Amniotic epithelial cell (primary cell): ENCODE data around the gene PRR35.

Experiments used
- DNase-seq: peaks from one replicate; pipeline ENCODE4 v3.0.0-alpha.2; 2010; ENCODE audit warnings: low read depth

Gene PRR35

DNA sequence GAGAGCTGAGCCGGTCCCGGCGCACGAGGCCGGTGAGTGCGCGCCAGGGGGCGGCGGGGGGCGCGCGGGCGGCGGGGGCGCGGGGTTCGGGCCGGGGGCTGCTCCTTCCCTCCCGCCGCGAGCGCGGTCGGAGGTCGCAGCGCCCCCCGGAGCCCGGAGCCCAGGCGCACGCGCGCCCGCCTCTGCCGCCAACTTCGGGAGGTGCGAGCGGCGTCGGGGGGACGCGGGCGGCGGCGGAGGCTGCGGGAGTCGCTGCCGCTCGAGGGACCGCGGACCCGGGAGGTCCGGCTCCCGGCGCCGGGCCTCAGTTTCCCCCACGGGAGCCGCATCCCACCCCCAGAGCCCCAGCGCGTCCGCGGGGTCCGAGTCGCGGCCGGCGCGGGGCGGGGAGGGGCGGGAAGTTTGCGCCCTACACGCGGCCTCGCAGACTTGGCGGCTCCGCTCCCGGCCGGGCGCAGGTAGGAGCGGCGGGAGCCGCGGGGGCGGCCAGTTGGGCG lies at the start of gene PRR35:
Gene PRR35, plus strand, starts transcription at position 191 of the 497 bp plus-strand sequence. CDS start 2,901 bp downstream, outside the sequence.
- no peak for DNase-seq

- no peak for DNase-seq
Observed at GRCh38 chr16:512802-513201, 47.4 kb upstream of the PRR35 start.

GRCh38 chr16:513950-514349 lies 46.2 kb upstream of the PRR35 start:
- DNase-seq = no peak

GRCh38 chr16:515175-515938 lies 44.8 kb upstream of the PRR35 start:
- DNase-seq = no peak

DNA sequence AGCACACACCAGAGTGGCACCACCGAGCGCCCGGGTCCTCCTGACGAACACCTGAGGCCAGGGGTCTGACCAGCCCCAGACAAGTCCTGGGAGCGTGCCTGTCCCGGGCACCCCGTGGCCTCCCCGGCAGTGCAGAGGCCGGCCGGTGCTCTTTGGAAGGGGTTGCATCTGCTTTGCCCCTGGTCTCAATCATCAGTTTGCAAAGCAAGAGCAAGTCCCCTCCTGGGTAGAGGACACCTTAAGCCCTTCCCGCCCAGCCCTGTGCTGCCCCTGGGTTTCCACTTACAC lies 44.3 kb upstream of the PRR35 start:
- DNase-seq = no peak

GRCh38 chr16:516301-516700 lies 43.9 kb upstream of the PRR35 start:
- DNase-seq = no peak

- DNase-seq = no peak
Observed at GRCh38 chr16:518858-519257, 41.3 kb upstream of the PRR35 start.

DNA sequence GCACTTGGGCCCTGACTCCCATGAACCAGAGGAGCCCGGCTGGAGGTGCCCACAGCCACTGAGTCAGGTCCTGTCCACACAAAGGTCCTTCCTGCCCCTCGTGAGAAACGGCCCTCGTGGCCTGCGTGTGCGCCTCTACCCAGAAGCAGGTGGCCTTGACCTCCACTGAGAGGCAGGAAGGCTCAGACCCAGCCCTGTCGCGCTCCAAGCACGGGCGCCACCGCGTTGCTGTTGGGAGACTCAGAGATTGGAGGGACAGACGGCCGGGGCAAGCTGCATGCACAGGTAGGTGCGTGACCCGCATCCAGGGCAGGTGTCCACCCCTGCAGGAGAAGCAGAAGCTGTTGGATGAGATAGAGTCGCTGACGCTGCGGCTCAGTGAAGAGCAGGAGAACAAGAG lies 40.8 kb upstream of the PRR35 start:
- no peak for DNase-seq

- DNase-seq = no peak
Observed at GRCh38 chr16:519841-520687, 40.1 kb upstream of the PRR35 start.

GRCh38 chr16:520847-521246 lies 39.3 kb upstream of the PRR35 start:
- DNase-seq = no peak

DNA sequence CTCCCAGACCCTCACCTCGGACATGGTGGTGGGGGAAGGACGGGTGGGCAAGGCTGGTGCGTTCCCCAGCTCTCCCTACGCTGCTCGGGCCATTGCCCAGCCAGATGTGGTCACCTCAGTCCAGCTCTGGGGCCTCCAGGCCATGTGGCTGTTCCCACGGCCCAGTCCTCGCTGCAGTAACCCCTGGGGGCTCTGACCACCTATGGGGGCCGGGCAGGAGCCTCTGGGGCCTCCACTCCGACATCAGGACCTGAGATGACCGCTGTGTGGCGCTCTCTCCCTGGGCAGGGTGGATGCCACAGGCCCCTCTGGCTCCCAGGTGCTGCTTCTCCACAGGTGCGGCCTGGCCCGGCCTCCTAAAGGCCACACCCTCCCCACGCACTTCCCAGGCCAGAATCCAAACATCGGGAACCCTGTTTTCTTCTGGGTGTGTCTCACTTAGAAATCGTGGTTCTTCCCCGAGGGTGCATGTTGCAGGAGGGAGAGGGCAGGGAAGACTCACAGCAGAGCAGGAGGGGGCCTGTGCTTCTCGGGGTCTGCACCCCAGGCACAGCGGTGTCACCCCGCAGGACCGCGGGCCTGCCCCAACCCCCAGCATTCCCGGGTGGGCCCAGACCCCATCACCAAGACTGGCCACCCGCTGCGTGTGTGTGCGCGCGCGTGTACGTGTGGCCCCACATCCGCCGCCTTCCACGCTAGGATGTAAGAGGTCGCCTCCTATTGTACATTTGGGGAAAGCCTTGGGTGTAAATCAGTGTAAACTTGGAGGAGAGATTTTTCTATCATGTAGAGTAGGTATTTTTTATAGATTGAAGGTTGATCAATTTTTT lies 38.6 kb upstream of the PRR35 start:
- DNase-seq = no peak

- no peak for DNase-seq
Observed at GRCh38 chr16:522320-523096, 37.7 kb upstream of the PRR35 start.

GRCh38 chr16:523097-523741 lies 37.0 kb upstream of the PRR35 start:
- no peak for DNase-seq

DNA sequence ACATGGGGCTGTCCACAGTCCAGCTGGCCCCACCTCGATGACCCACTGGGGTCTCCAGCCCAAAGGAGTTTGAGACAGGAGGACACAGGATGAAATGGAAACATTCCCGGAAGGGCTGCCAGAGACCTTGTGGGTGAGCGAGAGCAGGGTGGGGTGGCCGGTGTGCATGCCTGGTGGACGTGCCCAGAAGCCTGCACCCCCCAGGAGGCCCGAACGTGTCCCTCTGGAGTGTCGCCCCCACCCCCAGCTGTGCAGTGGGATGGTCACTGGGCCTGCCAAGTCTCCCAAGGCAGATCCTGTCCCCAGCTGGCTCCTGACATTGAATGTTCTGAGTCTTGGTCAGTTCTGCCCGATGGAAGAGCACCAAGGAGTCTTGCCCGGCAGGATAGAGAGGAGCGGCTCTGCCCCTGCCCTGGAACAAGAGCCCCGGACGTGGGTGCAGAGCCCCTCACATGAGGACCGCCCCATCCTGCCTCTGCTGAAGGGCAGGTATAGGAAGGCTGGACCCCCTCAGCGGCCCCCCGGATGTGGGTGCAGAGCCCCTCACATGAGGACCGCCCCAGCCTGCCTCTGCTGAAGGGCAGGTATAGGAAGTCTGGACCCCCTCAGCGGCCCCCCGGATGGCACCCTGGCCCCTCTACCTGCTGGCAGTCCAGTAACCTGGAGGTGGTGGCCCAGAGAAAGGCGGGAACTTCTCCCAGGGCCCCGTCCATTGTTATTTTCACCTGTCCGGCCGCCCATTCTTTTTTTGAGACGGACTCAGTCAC lies 35.7 kb upstream of the PRR35 start:
- no peak for DNase-seq

DNA sequence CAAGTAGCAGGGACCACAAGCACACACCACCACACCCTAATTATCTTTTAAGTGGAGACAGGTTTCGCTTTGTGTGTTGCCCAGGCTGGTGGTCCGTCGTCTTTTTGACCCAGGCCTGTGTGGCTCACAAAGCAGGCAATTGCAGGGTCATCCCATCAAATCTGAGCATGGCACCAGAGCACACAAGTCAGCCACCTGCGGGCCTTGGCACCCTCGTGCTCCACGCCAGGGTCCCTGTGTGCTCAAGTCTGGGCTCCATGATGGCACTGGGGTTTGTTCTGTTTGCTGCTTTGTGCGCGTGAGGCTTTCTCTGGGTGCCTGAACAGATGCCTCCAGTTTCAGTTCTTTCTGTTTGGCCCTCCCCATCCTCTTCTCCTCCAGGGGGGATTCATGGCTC lies 35.1 kb upstream of the PRR35 start:
- no peak for DNase-seq

DNA sequence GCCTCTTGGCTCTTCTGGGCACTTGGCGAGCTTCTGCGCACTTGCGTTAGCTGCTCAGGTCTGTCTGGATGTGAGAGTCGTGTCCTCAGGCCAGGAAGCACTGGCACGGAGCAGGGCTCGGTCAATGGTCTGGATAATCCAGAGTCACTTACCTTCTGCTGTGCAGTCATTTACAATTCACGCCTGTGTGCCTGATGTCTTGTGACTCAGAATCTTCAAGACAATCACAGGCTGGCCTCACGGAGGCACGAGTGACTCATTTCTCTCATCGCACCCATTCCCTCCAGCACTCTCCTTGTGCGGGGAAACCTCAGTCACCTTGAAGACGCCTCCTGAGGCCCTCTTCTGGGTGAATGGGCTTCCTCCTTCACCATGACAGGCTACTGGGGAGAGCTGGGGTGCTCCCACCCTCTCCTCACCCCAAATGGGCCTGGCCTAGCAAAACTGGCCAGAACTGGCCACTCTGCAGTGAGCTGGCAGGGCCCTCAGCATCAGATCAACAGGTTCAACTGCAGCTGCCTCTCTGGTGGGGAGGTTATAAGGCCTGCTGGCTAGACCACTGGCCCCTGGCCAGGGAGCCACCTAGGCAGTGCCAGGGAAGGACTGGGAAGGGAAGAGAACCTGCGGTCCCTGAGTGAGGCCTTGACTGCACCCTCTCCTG lies 34.5 kb upstream of the PRR35 start:
- peak; percentile 80 for DNase-seq

GRCh38 chr16:526181-527014 lies 33.8 kb upstream of the PRR35 start:
- peak; percentile 37 for DNase-seq

GRCh38 chr16:527015-527903 lies 32.9 kb upstream of the PRR35 start, which contains the start of gene CAPN15:
Gene CAPN15, plus strand, starts transcription at chr16:527712. Its CDS starts 19,127 bp downstream, at chr16:546839.
- peak; percentile 89 for DNase-seq
